ENCODE data around the gene SLC30A4.

SLC30A4 gene, protein sequence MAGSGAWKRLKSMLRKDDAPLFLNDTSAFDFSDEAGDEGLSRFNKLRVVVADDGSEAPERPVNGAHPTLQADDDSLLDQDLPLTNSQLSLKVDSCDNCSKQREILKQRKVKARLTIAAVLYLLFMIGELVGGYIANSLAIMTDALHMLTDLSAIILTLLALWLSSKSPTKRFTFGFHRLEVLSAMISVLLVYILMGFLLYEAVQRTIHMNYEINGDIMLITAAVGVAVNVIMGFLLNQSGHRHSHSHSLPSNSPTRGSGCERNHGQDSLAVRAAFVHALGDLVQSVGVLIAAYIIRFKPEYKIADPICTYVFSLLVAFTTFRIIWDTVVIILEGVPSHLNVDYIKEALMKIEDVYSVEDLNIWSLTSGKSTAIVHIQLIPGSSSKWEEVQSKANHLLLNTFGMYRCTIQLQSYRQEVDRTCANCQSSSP

DNA sequence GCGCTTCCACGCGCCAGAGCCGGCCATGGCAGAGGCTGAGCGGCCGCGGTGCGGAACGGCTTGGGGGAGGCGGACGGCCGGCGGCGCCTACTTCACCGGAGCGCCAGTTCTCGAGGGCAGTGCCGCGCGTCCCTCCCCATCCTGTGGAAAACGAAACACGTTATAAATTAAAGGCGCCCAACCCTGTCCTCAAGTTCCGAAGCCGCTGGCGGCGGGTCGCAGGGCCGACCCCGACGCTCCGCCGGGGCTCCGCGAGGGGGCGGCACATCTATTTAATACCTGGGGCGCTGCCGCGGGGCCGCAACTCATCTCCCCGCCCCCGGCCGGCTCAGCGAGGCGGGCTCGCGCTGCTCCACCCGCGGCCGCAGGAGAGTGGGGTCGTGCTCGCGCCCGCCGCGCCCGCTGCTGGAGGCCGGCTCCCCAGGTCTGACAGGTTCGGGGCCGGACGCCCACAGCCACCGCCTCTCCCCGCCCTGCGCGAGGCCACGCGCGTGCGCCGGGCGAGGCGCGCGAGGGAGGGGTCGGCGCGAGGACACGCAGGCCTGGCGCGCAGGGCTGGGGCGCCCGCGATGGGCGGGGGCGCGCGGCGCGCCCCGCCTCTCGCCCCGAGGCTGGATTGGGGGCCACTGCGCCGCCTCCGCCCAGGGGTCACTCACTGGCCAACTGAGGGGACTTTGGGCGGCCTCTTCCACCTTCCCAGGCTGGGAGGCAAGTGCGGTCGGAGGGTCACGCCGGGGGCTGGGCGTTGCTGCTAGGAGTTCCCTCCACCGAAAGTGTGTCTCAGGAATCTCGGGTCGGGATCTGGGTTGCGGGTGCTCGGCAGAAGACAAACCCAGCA is at the start of gene SLC30A4:
Gene SLC30A4, minus strand, starts transcription at position 428 of the 838 bp plus-strand sequence. Its CDS starts 401 bp downstream, at position 27.
- peak within 1 kb of the TSS; percentile 10 for H3K27ac ChIP-seq (ENCODE audit: low read length)
- H3K36me3 ChIP-seq (ENCODE audit: control insufficient read depth in 1 of 2, insufficient read depth in 2 of 2, low read length in 2 of 2) = no peaks in the 10 kb centered on the region
- H3K4me3 ChIP-seq (ENCODE audit: low read depth in 1 of 2, low read length in 2 of 2) = peak within 1 kb of the TSS; percentile 82 to 87
- H3K27me3 ChIP-seq (ENCODE audit: low read depth, low read length) = no peaks in the 10 kb centered on the region
- no peaks in the 10 kb centered on the region for H3K9me3 ChIP-seq (ENCODE audit: control insufficient read depth in 1 of 2, low read length in 2 of 2)
- H3K4me1 ChIP-seq (ENCODE audit: control insufficient read depth in 1 of 2, insufficient read depth in 2 of 2, low read length in 2 of 2) = peaks cover 8 to 15% of the 10 kb centered on the region in 2 donors

DNA sequence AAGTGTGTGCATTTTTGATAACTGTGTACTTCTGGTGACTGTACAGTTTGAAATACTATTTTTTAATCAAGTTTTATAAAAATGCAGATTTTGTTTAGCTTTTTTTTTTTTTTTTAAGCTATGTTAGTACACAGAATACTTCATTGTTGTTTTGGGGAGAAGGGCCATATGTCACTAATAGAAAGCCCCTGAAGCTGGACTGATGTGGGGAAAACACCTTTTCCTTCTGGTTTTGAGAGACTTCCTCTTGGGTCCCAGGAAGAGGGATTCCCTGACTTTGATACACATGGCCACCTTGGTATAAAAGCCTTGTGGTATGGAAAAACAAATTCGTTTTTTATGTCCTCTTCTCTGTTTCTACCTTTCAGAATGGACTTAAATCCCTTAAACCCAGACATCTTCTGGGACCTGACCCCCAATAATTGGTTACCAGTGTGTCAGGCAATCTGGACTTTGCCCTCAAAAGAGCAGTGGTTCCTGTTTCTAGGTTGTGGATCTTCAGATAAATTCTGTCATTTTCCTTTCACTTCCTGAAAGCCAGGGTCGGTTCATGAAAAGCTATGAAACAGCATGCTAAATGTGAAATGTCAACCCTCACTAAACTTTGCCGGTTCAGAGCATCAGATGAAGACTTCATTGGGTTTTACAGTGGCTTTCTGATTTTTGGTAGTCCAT is 33.5 kb upstream of the SLC30A4 start:
- Histone ChIP-seq H3K27ac (ENCODE audit: low read length) (no peak overlapping the region), H3K9me3 (ENCODE audit: control insufficient read depth in 1 of 2, low read length in 2 of 2) (no peaks in the 10 kb centered on the region), H3K4me3 (ENCODE audit: low read depth in 1 of 2, low read length in 2 of 2) (no peak overlapping the region), H3K4me1 (ENCODE audit: control insufficient read depth in 1 of 2, insufficient read depth in 2 of 2, low read length in 2 of 2) (no peaks in the 10 kb centered on the region), H3K36me3 (ENCODE audit: control insufficient read depth in 1 of 2, insufficient read depth in 2 of 2, low read length in 2 of 2) (no peaks in the 10 kb centered on the region), H3K27me3 (ENCODE audit: low read depth, low read length) (no peaks in the 10 kb centered on the region)

DNA sequence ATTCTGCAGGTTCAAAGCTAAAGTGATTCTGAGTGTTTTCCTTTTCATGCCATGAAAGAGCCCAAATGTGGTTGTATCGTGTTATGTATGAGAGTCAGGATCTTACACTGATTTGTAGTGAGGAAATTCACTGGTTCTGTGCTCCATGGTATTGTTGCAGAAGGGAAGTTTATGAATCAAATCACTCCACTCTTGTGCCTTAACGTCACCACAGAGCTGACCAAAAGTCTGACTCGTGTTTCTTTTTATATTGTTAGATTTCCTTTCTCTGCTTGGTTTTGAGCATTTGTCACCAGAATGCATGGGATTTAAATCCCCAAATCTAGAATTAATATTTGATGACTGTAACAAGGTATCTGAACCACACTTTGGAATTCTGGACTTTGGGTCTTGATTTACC is 29.1 kb upstream of the SLC30A4 start:
- Histone ChIP-seq H3K4me3 (ENCODE audit: low read depth in 1 of 2, low read length in 2 of 2) (no peak overlapping the region), H3K9me3 (ENCODE audit: control insufficient read depth in 1 of 2, low read length in 2 of 2) (no peaks in the 10 kb centered on the region), H3K4me1 (ENCODE audit: control insufficient read depth in 1 of 2, insufficient read depth in 2 of 2, low read length in 2 of 2) (no peaks in the 10 kb centered on the region), H3K27ac (ENCODE audit: low read length) (no peak overlapping the region), H3K36me3 (ENCODE audit: control insufficient read depth in 1 of 2, insufficient read depth in 2 of 2, low read length in 2 of 2) (no peaks in the 10 kb centered on the region), H3K27me3 (ENCODE audit: low read depth, low read length) (no peaks in the 10 kb centered on the region)

DNA sequence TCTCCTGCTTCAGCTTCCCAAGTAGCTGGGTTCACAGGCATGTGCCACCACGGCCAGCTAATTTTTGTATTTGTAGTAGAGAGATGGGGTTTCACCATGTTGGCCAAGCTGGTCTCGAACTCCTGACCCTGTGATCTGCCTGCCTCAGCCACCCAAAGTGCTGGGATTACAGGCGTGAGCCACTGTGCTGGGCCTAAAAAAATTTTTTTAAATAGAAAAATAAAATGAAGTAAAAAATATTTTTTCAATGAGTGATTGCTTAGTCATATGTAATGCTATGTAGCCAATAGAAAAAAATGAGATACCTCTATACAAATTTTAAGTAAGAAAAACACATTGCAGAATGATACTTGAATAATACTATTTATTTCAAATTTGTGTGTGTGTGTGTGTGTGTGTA is 27.9 kb upstream of the SLC30A4 start:
- Histone ChIP-seq H3K27me3 (ENCODE audit: low read depth, low read length) (no peaks in the 10 kb centered on the region), H3K36me3 (ENCODE audit: control insufficient read depth in 1 of 2, insufficient read depth in 2 of 2, low read length in 2 of 2) (no peaks in the 10 kb centered on the region), H3K4me3 (ENCODE audit: low read depth in 1 of 2, low read length in 2 of 2) (no peak overlapping the region), H3K4me1 (ENCODE audit: control insufficient read depth in 1 of 2, insufficient read depth in 2 of 2, low read length in 2 of 2) (no peaks in the 10 kb centered on the region), H3K9me3 (ENCODE audit: control insufficient read depth in 1 of 2, low read length in 2 of 2) (no peaks in the 10 kb centered on the region), H3K27ac (ENCODE audit: low read length) (no peak overlapping the region)

DNA sequence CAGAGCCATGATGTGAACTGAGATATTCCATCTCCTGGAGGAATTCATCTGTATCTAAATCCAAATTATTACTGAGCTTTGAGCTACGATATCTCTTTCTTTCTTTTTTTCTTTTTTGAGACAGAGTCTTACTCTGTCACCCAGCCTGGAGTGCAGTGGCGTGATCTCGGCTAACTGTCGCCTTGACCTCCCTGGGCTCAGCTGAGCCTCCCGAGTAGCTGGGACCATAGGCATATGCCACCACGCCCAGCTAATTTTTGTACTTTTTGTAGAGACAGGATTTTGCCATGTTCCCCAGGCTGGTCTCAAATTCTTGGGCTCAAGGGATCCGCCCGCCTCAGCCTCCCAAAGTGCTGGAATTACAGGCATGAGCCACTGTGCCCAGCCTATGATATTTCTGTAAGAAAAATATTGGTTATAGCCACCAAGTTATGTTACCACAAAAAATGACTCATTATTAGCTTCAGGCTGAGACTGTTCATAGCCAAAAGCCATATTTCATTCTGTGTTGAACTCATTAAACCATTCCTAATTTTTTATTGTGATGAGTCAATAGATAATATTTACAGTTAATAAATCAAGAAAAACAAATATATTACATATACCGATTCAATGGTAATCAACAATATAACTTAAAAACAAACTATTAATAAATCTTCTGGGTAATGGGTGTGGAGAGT is 27.1 kb upstream of the SLC30A4 start:
- H3K36me3 ChIP-seq (ENCODE audit: control insufficient read depth in 1 of 2, insufficient read depth in 2 of 2, low read length in 2 of 2) = no peaks in the 10 kb centered on the region
- no peaks in the 10 kb centered on the region for H3K4me1 ChIP-seq (ENCODE audit: control insufficient read depth in 1 of 2, insufficient read depth in 2 of 2, low read length in 2 of 2)
- H3K4me3 ChIP-seq (ENCODE audit: low read depth in 1 of 2, low read length in 2 of 2) = no peak overlapping the region
- H3K27me3 ChIP-seq (ENCODE audit: low read depth, low read length) = no peaks in the 10 kb centered on the region
- H3K9me3 ChIP-seq (ENCODE audit: control insufficient read depth in 1 of 2, low read length in 2 of 2) = no peaks in the 10 kb centered on the region
- H3K27ac ChIP-seq (ENCODE audit: low read length) = no peak overlapping the region

DNA sequence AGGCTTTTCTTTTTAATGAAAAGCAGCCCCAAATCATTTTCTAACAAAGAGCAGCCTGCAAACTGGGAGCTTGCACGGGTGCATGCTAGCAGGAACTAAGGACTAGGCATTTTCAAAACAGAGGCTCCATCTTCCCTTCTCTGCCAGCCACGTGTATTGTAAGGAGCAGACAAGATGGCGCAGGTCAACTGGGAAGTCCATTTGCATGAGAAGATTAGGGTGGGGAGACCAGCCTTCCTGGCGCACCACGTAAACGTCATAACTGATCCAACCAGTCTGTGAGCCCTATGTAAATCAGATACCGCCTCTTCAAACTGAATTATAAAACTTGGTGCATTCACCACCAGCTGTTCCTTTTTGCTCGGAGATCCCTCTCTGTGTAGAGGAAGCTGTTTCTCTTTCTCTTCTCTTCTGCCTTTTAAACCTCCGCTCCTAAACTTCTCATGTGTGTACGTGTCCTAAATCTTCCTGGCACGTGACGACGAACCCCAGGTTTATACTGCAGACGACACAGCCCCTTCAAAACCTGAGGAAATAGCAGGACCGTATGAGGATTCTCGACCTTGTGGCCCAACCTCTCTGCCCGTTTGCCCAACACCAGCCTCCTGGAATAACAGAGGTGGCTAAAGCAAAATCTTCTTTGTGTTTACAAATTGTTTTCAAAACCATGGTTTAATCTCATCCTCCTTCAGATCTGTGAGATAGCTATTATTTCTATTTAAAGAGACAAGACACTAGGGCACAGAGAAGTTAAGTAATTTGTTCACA is 26.4 kb upstream of the SLC30A4 start:
- no peak overlapping the region for H3K4me3 ChIP-seq (ENCODE audit: low read depth in 1 of 2, low read length in 2 of 2)
- H3K27me3 ChIP-seq (ENCODE audit: low read depth, low read length) = no peaks in the 10 kb centered on the region
- no peaks in the 10 kb centered on the region for H3K9me3 ChIP-seq (ENCODE audit: control insufficient read depth in 1 of 2, low read length in 2 of 2)
- no peaks in the 10 kb centered on the region for H3K36me3 ChIP-seq (ENCODE audit: control insufficient read depth in 1 of 2, insufficient read depth in 2 of 2, low read length in 2 of 2)
- no peak overlapping the region for H3K27ac ChIP-seq (ENCODE audit: low read length)
- no peaks in the 10 kb centered on the region for H3K4me1 ChIP-seq (ENCODE audit: control insufficient read depth in 1 of 2, insufficient read depth in 2 of 2, low read length in 2 of 2)

DNA sequence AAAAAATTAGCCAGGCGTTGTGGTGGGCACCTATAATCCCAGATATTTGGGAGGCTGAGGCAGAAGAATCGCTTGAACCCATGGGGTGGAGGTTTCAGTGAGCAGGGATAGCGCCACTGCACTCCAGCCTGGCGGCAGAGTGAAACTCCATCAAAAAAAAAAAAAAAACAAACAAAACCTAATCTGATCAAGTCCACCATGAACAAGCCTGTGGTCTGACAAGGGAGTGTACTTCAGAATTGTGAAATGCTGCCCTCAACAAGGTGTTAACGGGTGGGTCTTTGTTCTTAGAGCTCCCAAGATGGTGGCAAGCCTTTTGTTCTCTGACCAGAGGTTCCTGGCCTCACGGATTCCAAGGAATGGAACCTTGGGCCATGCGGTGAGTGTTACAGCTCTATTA is 24.2 kb upstream of the SLC30A4 start:
- Histone ChIP-seq H3K27ac (ENCODE audit: low read length) (no peak overlapping the region), H3K4me3 (ENCODE audit: low read depth in 1 of 2, low read length in 2 of 2) (no peak overlapping the region), H3K27me3 (ENCODE audit: low read depth, low read length) (no peaks in the 10 kb centered on the region), H3K9me3 (ENCODE audit: control insufficient read depth in 1 of 2, low read length in 2 of 2) (no peaks in the 10 kb centered on the region), H3K36me3 (ENCODE audit: control insufficient read depth in 1 of 2, insufficient read depth in 2 of 2, low read length in 2 of 2) (no peaks in the 10 kb centered on the region), H3K4me1 (ENCODE audit: control insufficient read depth in 1 of 2, insufficient read depth in 2 of 2, low read length in 2 of 2) (no peaks in the 10 kb centered on the region)

DNA sequence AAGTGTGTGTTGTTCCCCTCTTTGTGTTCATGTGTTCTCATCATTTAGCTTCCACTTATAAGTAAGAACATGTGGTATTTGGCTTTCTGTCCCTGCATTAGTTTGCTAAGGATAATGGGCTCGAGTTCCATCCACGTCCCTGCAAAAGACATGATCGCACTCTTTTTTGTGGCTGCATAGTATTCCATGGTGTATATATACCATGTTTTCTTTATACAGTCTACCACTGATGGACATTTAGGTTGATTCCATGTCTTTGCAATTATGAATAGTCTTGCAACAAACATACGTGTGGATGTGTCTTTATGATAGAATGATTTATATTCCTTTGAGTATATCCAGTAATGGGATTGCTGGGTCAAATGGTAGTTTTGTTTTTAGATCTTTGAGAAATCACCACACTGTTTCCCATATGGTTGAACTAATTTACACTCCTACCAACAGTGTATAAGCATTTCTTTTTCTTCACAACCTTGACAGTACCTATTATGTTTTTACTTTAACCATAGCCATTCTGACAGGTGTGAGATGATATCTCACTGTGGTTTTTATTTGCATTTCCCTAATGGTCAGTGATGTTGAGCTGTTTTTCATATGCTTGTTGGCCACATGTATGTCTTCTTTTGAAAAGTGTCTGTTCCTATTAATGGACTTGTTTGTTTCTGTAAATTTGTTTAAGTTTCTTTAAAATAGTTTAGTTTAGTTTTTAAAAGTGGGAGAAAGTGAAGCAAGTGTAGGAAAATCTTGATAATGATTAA is 21.9 kb upstream of the SLC30A4 start:
- no peaks in the 10 kb centered on the region for H3K36me3 ChIP-seq (ENCODE audit: control insufficient read depth in 1 of 2, insufficient read depth in 2 of 2, low read length in 2 of 2)
- H3K27me3 ChIP-seq (ENCODE audit: low read depth, low read length) = no peaks in the 10 kb centered on the region
- no peaks in the 10 kb centered on the region for H3K4me1 ChIP-seq (ENCODE audit: control insufficient read depth in 1 of 2, insufficient read depth in 2 of 2, low read length in 2 of 2)
- H3K4me3 ChIP-seq (ENCODE audit: low read depth in 1 of 2, low read length in 2 of 2) = no peak overlapping the region
- no peaks in the 10 kb centered on the region for H3K9me3 ChIP-seq (ENCODE audit: control insufficient read depth in 1 of 2, low read length in 2 of 2)
- no peak overlapping the region for H3K27ac ChIP-seq (ENCODE audit: low read length)

DNA sequence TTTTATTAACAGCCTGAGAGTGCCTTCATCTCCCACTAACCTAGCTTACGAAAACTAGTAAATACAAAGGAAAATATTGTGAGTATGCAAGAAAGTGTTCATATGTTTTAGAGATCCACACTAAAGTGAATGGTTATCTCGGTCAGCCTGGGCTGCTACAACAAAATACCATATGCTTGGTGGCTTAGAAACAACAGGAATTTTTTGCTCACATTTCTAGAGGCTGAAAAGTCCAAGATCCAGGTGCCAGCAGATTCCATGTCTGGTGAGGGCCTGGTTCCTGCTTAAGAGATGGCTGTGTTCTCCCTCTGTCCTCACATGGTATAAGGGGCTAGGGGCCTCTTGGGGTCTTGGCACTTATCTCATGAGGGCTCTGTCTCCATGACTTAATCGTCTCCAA is 20.5 kb upstream of the SLC30A4 start:
- no peak overlapping the region for H3K4me3 ChIP-seq (ENCODE audit: low read depth in 1 of 2, low read length in 2 of 2)
- no peaks in the 10 kb centered on the region for H3K27me3 ChIP-seq (ENCODE audit: low read depth, low read length)
- no peaks in the 10 kb centered on the region for H3K9me3 ChIP-seq (ENCODE audit: control insufficient read depth in 1 of 2, low read length in 2 of 2)
- H3K27ac ChIP-seq (ENCODE audit: low read length) = no peak overlapping the region
- H3K36me3 ChIP-seq (ENCODE audit: control insufficient read depth in 1 of 2, insufficient read depth in 2 of 2, low read length in 2 of 2) = no peaks in the 10 kb centered on the region
- no peaks in the 10 kb centered on the region for H3K4me1 ChIP-seq (ENCODE audit: control insufficient read depth in 1 of 2, insufficient read depth in 2 of 2, low read length in 2 of 2)

DNA sequence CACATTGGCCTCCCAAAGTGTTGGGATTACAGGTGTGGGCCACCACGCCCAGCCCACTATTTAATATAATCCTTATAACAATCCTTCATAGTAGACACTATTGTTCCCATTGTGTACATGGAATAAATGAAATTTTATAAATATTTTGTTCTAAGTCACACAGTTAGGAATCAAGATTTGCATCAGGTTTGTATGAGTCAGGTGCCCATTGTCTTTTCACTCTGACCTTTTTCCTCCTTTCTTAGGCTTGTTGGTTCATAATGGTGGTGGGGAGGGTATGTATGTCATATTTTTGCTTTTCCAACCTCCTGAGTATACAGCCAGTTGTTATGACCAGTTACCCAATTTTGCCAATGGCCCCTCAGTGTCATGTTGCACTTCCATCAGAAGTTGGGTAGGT is 18.0 kb upstream of the SLC30A4 start:
- no peaks in the 10 kb centered on the region for H3K4me1 ChIP-seq (ENCODE audit: control insufficient read depth in 1 of 2, insufficient read depth in 2 of 2, low read length in 2 of 2)
- H3K9me3 ChIP-seq (ENCODE audit: control insufficient read depth in 1 of 2, low read length in 2 of 2) = no peaks in the 10 kb centered on the region
- no peak overlapping the region for H3K27ac ChIP-seq (ENCODE audit: low read length)
- no peaks in the 10 kb centered on the region for H3K27me3 ChIP-seq (ENCODE audit: low read depth, low read length)
- H3K36me3 ChIP-seq (ENCODE audit: control insufficient read depth in 1 of 2, insufficient read depth in 2 of 2, low read length in 2 of 2) = no peaks in the 10 kb centered on the region
- no peak overlapping the region for H3K4me3 ChIP-seq (ENCODE audit: low read depth in 1 of 2, low read length in 2 of 2)
